DMS 273 (cell line): ENCODE measurements around the gene SNED1.

ENCODE experiments used
- DNase-seq: peaks from one replicate; lab custom pipeline; 2025; ENCODE audit not compliant: unreplicated experiment; lab: John Stamatoyannopoulos, UW

The SNED1 gene

GRCh38 chr2:240959941-240960308 lies 38.5 kb upstream of the SNED1 start:
- no peak for DNase-seq

- peak; percentile 33 for DNase-seq
These were observed 38.0 kb upstream of the SNED1 start for GRCh38 chr2:240960309-240960970.

GRCh38 chr2:240960971-240961876 lies 37.2 kb upstream of the SNED1 start:
- DNase-seq: no peak

- no peak for DNase-seq
These were observed 36.5 kb upstream of the SNED1 start for GRCh38 chr2:240961910-240962299.

GRCh38 chr2:240962300-240963064 lies 35.9 kb upstream of the SNED1 start:
- DNase-seq: no peak

- no peak for DNase-seq
These were observed 35.2 kb upstream of the SNED1 start for GRCh38 chr2:240963065-240963867.

GRCh38 chr2:240963868-240964703 lies 34.3 kb upstream of the SNED1 start:
- no peak for DNase-seq

GRCh38 chr2:240964704-240965295 lies 33.6 kb upstream of the SNED1 start:
- no peak for DNase-seq

GRCh38 chr2:240965296-240965904 lies 33.0 kb upstream of the SNED1 start:
- no peak for DNase-seq

- no peak for DNase-seq
These were observed 32.4 kb upstream of the SNED1 start for GRCh38 chr2:240965905-240966456.

GRCh38 chr2:240966457-240966905 lies 31.9 kb upstream of the SNED1 start:
- DNase-seq: no peak

GRCh38 chr2:240966906-240967680 lies 31.3 kb upstream of the SNED1 start:
- no peak for DNase-seq

- no peak for DNase-seq
These were observed 30.5 kb upstream of the SNED1 start for GRCh38 chr2:240967681-240968621.

- no peak for DNase-seq
These were observed 29.4 kb upstream of the SNED1 start for GRCh38 chr2:240968731-240969624.

- no peak for DNase-seq
These were observed 28.3 kb upstream of the SNED1 start for GRCh38 chr2:240970104-240970503.

- no peak for DNase-seq
These were observed 27.6 kb upstream of the SNED1 start for GRCh38 chr2:240970816-240971215.
